ENCODE results near the gene CTAGE4.
"Not testable (repeated sequence)": the region's sequence is repeated elsewhere in the genome, so short reads cannot be mapped to it uniquely, and the experiment has no call there.

CTAGE4 gene

DNA sequence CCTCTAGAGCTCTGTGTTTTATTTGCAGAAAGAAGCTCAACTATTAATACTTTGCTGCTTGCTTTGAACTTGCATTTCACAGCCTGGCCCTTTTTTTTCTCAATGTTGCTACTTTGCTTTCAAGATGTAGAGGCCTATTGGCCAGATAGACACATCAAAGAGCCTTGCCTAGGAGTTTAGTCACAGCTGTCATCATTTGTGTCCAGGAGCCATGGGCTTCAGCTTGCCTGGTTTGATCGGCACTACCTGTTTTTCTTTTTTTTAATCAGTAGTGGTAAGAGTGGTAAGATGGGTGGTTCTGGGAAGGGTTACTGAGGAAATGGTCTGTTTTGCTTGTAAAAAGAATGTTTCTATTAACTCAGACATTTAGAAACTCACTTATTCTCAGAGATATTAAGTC lies 18.7 kb downstream of the CTAGE4 start:
- not testable (repeated sequence) for DNase-seq (ENCODE audit: extremely low spot score, insufficient read length, low read depth); FAIRE-seq

- DNase-seq (ENCODE audit: extremely low spot score, insufficient read length, low read depth); FAIRE-seq: not testable (repeated sequence)
These were observed 19.8 kb downstream of the CTAGE4 start for GRCh38 chr7:144203086-144203485.

GRCh38 chr7:144205306-144205705 lies 22.0 kb downstream of the CTAGE4 start:
- not testable (repeated sequence) for DNase-seq (ENCODE audit: extremely low spot score, insufficient read length, low read depth); FAIRE-seq

- not testable (repeated sequence) for DNase-seq (ENCODE audit: extremely low spot score, insufficient read length, low read depth); FAIRE-seq
These were observed 33.9 kb downstream of the CTAGE4 start for GRCh38 chr7:144217200-144217599.

- not testable (repeated sequence) for FAIRE-seq; DNase-seq (ENCODE audit: extremely low spot score, insufficient read length, low read depth)
These were observed 35.3 kb downstream of the CTAGE4 start for GRCh38 chr7:144218581-144218980.

DNA sequence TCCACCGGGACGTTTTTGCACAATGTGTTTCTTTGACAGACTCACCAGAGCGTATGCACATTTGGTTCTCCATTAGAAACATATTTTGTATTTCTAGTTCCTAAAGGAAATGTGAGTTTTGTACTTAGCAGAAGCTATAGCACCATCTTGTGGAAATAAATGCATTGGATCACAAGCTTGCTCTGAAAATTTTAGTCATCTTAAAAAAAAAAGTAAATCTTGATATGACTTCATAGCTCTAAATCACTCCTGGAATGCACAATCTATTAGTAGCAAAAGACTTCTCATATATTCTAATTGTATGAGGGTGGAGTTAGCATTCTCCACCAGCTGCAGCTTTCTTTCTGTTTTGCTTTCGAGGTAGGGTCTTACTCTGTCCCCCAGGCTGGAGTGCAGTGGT lies 35.9 kb downstream of the CTAGE4 start:
- peak; percentile 74 for FAIRE-seq
- DNase-seq (ENCODE audit: extremely low spot score, insufficient read length, low read depth) = not testable (repeated sequence)

DNA sequence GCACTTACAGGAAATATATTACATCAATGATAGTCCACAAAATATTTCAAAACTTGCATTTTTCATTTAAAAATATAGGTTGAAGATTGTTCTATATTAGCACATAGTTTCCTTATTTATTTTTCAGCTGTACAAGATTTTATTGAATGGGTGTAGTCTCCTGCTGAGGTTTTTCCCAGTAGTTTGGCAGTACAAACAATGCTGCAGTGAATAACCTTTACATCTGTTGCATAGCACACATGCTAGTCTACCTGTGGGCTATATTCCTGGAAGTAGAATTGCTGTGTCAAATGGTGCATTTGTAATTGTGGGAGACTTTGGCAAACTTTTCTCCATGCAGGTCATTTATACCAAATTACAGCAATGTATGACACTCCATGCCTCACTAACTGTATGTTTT lies 37.3 kb downstream of the CTAGE4 start:
- not testable (repeated sequence) for FAIRE-seq; DNase-seq (ENCODE audit: extremely low spot score, insufficient read length, low read depth)

GRCh38 chr7:144223675-144224074 lies 40.4 kb downstream of the CTAGE4 start:
- DNase-seq (ENCODE audit: extremely low spot score, insufficient read length, low read depth); FAIRE-seq: not testable (repeated sequence)

DNA sequence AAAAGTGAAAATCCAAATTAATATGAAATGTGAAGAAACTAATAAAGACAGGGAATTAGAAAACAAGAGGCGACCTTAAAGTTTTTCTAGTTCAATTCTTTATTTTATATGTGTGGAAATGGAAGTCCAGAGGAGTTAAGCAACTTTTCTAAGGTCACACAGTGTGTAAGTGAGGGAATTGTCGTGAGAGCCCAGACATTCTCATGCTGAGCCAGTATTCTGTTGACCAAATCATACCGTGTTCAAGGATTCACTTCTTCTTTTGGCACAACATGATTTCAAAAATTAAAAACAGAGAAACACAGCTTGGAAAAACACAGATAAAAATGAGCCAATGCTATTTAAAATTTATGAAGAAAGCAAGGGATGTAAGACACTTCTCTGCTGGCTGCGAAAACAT lies 43.6 kb downstream of the CTAGE4 start:
- FAIRE-seq; DNase-seq (ENCODE audit: extremely low spot score, insufficient read length, low read depth): not testable (repeated sequence)

DNA sequence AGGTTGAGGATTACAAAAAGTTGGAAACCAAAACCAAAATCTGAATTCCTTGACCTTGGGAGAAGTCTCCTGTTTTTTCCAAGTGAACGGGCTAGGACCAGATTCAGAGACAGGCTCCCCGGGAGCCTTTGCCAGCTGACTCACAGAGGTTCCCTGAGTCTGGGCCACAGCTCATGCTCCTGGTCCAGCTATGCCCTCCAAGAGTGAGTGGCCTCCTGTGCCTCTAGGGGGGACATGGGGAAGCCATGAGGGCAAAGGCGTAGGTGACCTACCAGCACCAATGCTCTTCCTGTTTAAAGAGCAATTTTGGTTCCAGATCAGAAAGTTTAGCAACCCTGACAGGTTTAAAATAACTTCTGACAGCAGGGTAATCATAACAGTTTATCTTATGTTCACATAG lies 45.5 kb downstream of the CTAGE4 start:
- DNase-seq (ENCODE audit: extremely low spot score, insufficient read length, low read depth); FAIRE-seq: not testable (repeated sequence)

DNA sequence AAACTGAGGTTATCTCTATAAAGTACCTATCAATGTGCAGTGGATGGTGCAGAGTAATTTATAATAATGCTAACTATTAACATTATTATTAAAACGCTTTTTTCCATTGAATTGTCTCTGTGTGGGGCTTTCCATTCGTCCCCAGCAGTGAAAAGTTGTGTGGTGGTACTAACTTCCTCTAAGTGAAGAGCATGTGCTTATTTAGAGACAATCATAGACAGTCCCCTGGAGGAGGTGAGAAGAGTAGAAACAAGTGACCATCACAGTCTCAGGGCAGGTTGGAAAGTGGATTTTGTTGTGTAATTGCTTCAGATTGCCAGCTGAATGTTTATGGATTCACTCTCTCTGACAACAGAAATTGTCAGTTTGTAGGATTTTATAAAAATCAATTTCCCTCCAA lies 47.8 kb downstream of the CTAGE4 start:
- not testable (repeated sequence) for DNase-seq (ENCODE audit: extremely low spot score, insufficient read length, low read depth); FAIRE-seq

- FAIRE-seq; DNase-seq (ENCODE audit: extremely low spot score, insufficient read length, low read depth): not testable (repeated sequence)
These were observed 49.8 kb downstream of the CTAGE4 start for GRCh38 chr7:144233039-144233438.
